SK-N-MC (cell line): ENCODE measurements around the gene ZFP36.

ENCODE experiments used
- EZH2 ChIP-seq: fragments of 200-600 bp; sonication (generic); IDR thresholded peaks from one replicate; pipeline ENCODE4 v1.6.1; 2017; ENCODE audit warnings: antibody characterized with exemption
- POLR2AphosphoS5 ChIP-seq: IDR thresholded peaks from 2 replicates; pipeline ENCODE4 v1.6.1; 2012; ENCODE audit warnings: mild to moderate bottlenecking, low read depth, low read length, borderline replicate concordance

DNA sequence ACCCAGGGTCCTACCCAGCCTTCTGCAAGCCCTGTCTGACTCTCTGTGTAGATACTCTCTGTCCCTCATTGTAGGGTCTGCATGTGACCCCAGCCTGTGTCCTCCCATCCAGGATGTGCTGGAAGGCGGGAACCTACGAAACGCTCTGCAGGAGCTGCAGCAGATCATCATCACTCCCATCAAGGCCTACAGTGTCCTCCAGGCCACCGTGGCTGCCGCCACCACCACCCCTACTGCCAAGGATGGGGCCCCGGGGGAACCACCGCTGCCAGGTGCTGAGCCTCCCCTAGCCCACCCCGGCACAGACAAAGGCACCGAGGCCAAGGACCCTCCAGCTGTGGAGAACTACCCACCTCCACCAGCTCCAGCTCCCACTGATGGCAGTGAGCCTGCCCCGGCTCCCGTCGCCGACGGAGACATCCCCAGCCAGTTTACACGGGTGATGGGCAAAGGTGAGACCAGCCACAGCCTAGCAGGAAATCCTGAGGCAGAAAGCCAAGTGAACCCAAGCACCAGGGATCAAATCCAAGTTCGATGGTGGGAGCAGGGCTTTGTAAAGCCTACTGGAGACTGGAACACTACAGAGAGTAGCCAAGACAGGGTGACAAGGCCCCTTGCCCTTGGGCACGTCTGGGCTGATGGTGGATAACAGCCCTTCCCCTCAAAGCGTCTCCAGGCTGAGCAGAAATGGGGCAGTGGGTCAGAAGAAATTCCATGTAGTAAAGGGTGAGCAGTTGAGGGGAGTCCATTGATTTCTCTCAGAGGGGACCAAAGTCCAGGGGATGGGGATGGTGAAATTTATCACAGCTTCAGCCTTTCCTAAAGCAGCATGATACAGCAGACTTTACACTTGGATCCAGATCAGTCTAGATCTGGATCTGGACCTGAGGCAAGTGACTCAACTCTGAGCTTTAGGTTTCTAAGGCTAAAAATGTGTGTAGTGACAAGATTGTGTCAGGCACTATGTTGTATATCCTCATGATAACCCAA, 29.0 kb upstream of the ZFP36 start:
- no peak for TF ChIP-seq EZH2
- no peak for TF ChIP-seq POLR2AphosphoS5
